ENCODE results near the gene ATF1.

DNA sequence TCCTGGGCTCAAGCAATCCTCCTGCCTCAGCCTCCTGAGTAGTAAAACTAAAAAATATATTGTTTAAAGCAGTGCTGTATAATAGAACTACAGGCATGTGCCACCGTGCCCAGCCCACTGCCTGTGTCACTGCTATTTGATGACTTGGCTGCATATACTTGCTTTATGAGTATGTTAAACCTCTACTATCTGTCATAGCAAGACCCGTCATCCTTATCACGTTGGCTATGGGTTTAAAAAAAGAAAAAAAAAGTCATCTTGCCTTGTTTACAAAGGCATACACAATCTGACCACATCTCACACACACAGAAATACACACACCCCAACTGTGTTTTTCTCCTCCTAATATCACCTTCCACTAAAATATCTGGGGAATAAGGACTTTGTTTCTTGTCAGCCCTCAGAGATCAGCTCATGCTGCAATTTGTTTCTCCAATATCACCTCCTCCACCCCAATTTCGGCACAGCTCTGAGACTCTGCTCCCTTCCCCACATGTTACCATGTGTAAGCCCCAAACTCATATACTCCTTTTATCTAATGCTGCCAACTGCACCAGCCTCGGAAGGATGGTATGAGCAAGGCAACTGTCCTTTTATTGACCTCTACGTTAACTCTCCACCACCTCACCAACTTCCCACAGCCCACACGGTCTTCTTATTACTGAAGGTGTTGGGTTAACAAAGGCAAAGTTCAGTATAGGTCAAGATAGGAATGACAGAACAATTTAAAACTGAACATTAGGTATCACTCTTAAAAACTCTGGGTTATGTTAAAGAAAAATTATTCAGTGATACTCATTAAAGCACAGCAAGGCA is 78.0 kb downstream of the ATF1 start:
- TF ChIP-seq, protein P1, sequence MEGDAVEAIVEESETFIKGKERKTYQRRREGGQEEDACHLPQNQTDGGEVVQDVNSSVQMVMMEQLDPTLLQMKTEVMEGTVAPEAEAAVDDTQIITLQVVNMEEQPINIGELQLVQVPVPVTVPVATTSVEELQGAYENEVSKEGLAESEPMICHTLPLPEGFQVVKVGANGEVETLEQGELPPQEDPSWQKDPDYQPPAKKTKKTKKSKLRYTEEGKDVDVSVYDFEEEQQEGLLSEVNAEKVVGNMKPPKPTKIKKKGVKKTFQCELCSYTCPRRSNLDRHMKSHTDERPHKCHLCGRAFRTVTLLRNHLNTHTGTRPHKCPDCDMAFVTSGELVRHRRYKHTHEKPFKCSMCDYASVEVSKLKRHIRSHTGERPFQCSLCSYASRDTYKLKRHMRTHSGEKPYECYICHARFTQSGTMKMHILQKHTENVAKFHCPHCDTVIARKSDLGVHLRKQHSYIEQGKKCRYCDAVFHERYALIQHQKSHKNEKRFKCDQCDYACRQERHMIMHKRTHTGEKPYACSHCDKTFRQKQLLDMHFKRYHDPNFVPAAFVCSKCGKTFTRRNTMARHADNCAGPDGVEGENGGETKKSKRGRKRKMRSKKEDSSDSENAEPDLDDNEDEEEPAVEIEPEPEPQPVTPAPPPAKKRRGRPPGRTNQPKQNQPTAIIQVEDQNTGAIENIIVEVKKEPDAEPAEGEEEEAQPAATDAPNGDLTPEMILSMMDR (IDR thresholded peaks at IDR 0.05; ENCODE audit: low read length): no peak
- TF ChIP-seq EZH2 (IDR thresholded peaks at IDR 0.05; ENCODE audit: borderline replicate concordance, low read length): no peak

All from OCI-LY1 (cell line).